A549 (cell line): Measurements from ENCODE around the gene FAH. TPM values are rescaled to one million over a fixed set of nuclear protein-coding genes. Genes with fewer than 3 reads are reported as not detected.

Experiments
- ATAC-seq, 2 experiments: fragments of 200-7000 bp in 1 of 2; fragments of >200 bp in 1 of 2; cut with Nextera tagmentation in 1 of 2; cut with Tn5 transposase in 1 of 2; 3 replicates each; pipeline versions ENCODE4 v1.8.0 to v1.9.1; 2018 to 2020; ENCODE audit warnings: mild to moderate bottlenecking in 1 of 2, moderate library complexity in 1 of 2
- CTCF ChIA-PET: fragments of 300-600 bp; sonication (Branson Sonifier 250); formaldehyde crosslinking; extraction: SDS; loops from one replicate; lab custom pipeline; 2021; ENCODE audit warnings: antibody characterized with exemption, inconsistent platforms; lab: Yijun Ruan, JAX
- POLR2A ChIA-PET: fragments of 350-600 bp; formaldehyde crosslinking; extraction: SDS; loops from one replicate; lab custom pipeline; 2021; ENCODE audit warnings: antibody characterized with exemption, inconsistent platforms; lab: Yijun Ruan, JAX
- DNase-seq, 2 experiments: peaks; one replicate each; pipeline versions ENCODE4 v3.0.0 to v3.0.0-alpha.2; 2011 to 2016; ENCODE audit warnings: low read depth in 1 of 2, low spot score in 1 of 2
- FAIRE-seq: peaks from 2 replicates; lab custom pipeline; 2011; peaks lifted over from hg19 to GRCh38; lab: Jason Lieb, UNC
- H3K27ac ChIP-seq, 2 experiments: fragments of >200 bp; sonication (Bioruptor Twin); formaldehyde crosslinking; 3 replicates each; pipeline ENCODE4 v1.5.1; 2016 to 2017
- H3K4me1 ChIP-seq: fragments of >200 bp; sonication (Bioruptor Twin); formaldehyde crosslinking; 3 replicates; pipeline ENCODE4 v1.6.1; 2016
- H3K4me2 ChIP-seq: fragments of >200 bp; sonication (Bioruptor Twin); formaldehyde crosslinking; 3 replicates; pipeline ENCODE4 v1.6.1; 2016
- H3K4me3 ChIP-seq: fragments of >200 bp; sonication (Bioruptor Twin); formaldehyde crosslinking; 3 replicates; pipeline ENCODE4 v1.5.1; 2016
- H3K9me3 ChIP-seq: fragments of >200 bp; sonication (Bioruptor Twin); formaldehyde crosslinking; 3 replicates; pipeline ENCODE4 v1.6.1; 2016
- BHLHE40 ChIP-seq: IDR thresholded peaks from 2 replicates; pipeline ENCODE4 v1.6.1; 2012; ENCODE audit warnings: low read depth, low read length, inconsistent platforms
- CEBPB ChIP-seq, 2 experiments: fragments of >200 bp in 1 of 2; sonication (Bioruptor Twin) in 1 of 2; formaldehyde crosslinking in 1 of 2; IDR thresholded peaks; 2 replicates each; pipeline ENCODE4 v1.6.1; 2012 to 2016
- EHMT2 ChIP-seq: fragments of 200-600 bp; sonication (generic); IDR thresholded peaks from 2 replicates; pipeline ENCODE4 v1.6.1; 2016; ENCODE audit warnings: antibody characterized with exemption, low read depth, mild to moderate bottlenecking, moderate library complexity
- HMGXB4 ChIP-seq: fragments of 250-450 bp; sonication (Bioruptor Pico); IDR thresholded peaks from 2 replicates; pipeline ENCODE4 v1.5.0; 2021; ENCODE audit warnings: mild to moderate bottlenecking, moderate library complexity, borderline replicate concordance
- HOXB13 ChIP-seq: fragments of 250-450 bp; sonication (Bioruptor Pico); IDR thresholded peaks from 2 replicates; pipeline ENCODE4 v1.5.0; 2020; ENCODE audit warnings: low read depth, mild to moderate bottlenecking, moderate library complexity
- HOXB5 ChIP-seq: fragments of 250-450 bp; sonication (Bioruptor Pico); IDR thresholded peaks from 2 replicates; pipeline ENCODE4 v1.5.0; 2020; ENCODE audit warnings: mild to moderate bottlenecking, moderate library complexity
- JUN ChIP-seq, 2 experiments: fragments of >200 bp; sonication (Bioruptor Twin); formaldehyde crosslinking; IDR thresholded peaks; 2 replicates in 1 of 2; 3 replicates in 1 of 2; pipeline ENCODE4 v1.6.1; 2016 to 2017
- KDM5A ChIP-seq: fragments of 200-600 bp; sonication (generic); IDR thresholded peaks from 2 replicates; pipeline ENCODE4 v1.6.1; 2016; ENCODE audit warnings: antibody characterized with exemption, mild to moderate bottlenecking
- NFE2L2 ChIP-seq: fragments of 150-350 bp; conservative IDR thresholded peaks from 2 replicates; pipeline ENCODE4 v1.6.1; 2014; ENCODE audit warnings: low read length
- PBX3 ChIP-seq: IDR thresholded peaks from 2 replicates; pipeline ENCODE4 v1.6.1; 2012
- POLR2A ChIP-seq: IDR thresholded peaks from 2 replicates; pipeline ENCODE4 v1.6.1; 2012; ENCODE audit warnings: mild to moderate bottlenecking, low read length
- RAD21 ChIP-seq, 2 experiments: fragments of >200 bp in 1 of 2; sonication (Bioruptor Twin) in 1 of 2; formaldehyde crosslinking in 1 of 2; IDR thresholded peaks in 1 of 2; conservative IDR thresholded peaks in 1 of 2; 2 replicates in 1 of 2; 3 replicates in 1 of 2; pipeline ENCODE4 v1.6.1; 2012 to 2018; ENCODE audit warnings: inconsistent platforms in 1 of 2
- RARB ChIP-seq: fragments of 250-450 bp; sonication (Bioruptor Pico); IDR thresholded peaks from 2 replicates; pipeline ENCODE4 v1.8.0; 2021; ENCODE audit warnings: mild to moderate bottlenecking, moderate library complexity
- RCOR1 ChIP-seq: fragments of 150-350 bp; IDR thresholded peaks from 2 replicates; pipeline ENCODE4 v1.6.1; 2014; ENCODE audit warnings: antibody characterized with exemption, low read length, low read depth
- SREBF2 ChIP-seq: fragments of 450-650 bp; IDR thresholded peaks from 2 replicates; pipeline ENCODE4 v1.6.1; 2014; ENCODE audit warnings: mild to moderate bottlenecking, moderate library complexity
- TP53 ChIP-seq: fragments of 250-450 bp; sonication (Bioruptor Pico); IDR thresholded peaks from 2 replicates; pipeline ENCODE4 v1.5.0; 2021; ENCODE audit warnings: mild to moderate bottlenecking, moderate library complexity
- ZC3H11A ChIP-seq: fragments of 450-650 bp; IDR thresholded peaks from 2 replicates; pipeline ENCODE4 v1.6.1; 2014; ENCODE audit warnings: antibody characterized with exemption, mild to moderate bottlenecking
- ZFP36 ChIP-seq: fragments of 450-650 bp; IDR thresholded peaks from 2 replicates; pipeline ENCODE4 v1.6.1; 2014; ENCODE audit warnings: borderline replicate concordance; ENCODE audit not compliant: partially characterized antibody
- WGBS: methylation state at CpG from one replicate; pipeline ENCODE4 v1.1.6; 2017; ENCODE audit errors: missing lambda C conversion rate; 5-methylcytosine and 5-hydroxymethylcytosine counted together
- polyA plus RNA-seq, 4 experiments: library from polyadenylated mRNA; depleted of rRNA in 3 of 4; stranded (reverse); fragments of >200 nt; fragmentation: RNase III in 1 of 4; extraction: RNeasy Plus Mini Kit Qiagen cat#74134 plus additional on column Dnase treatment in 1 of 4; gene quantifications; 2 replicates in 3 of 4; 3 replicates in 1 of 4; pipeline ENCODE4 v1.2.3, GENCODE V29; 2011 to 2017
- TF ChIP-seq, protein P1 (sequence below): fragments of 150-350 bp; IDR thresholded peaks from 2 replicates; pipeline ENCODE4 v1.6.1; 2014; ENCODE audit warnings: low read depth, mild to moderate bottlenecking, low read length
- TF ChIP-seq, protein P2 (sequence below): IDR thresholded peaks from 2 replicates; pipeline ENCODE4 v1.6.1; 2012
- TF ChIP-seq, protein P3 (sequence below): IDR thresholded peaks from 2 replicates; pipeline ENCODE4 v1.6.1; 2012; ENCODE audit warnings: low read depth, borderline replicate concordance
- TF ChIP-seq, protein P4 (sequence below): fragments of >200 bp; sonication (Bioruptor Twin); formaldehyde crosslinking; IDR thresholded peaks from 2 replicates; pipeline ENCODE4 v1.6.1; 2016

FAH gene
- polyA plus RNA-seq, 2 of the 4 experiments (the other 2 are of a cell fraction): 27.3 to 31.9 TPM

DNA sequence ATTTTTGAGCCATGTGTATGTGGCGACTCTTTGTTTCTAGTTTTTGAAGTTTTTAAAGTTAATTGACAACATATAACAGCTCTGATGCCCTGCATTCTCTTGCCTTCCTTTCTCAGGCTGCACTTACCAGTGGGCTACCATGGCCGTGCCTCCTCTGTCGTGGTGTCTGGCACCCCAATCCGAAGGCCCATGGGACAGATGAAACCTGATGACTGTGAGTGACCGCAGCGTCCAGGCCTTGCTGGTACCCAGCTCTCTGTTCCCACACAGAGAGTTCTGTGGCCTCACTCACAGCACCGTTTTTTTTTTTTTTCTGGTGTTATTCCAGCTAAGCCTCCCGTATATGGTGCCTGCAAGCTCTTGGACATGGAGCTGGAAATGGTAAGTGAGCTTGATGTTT is 15.1 kb downstream of the FAH start:
- FAIRE-seq (no peak), DNase-seq (no peak), ATAC-seq (no peak)
- Histone ChIP-seq H3K4me2 (no peak overlapping the region), H3K4me3 (no peak overlapping the region), H3K4me1 (no peaks in the 10 kb centered on the region), H3K27ac (no peak overlapping the region), H3K9me3 (no peaks in the 10 kb centered on the region)
- POLR2A ChIA-PET: no interaction called here
- 93% methylated on average over 8 of the region's 8 CpGs for WGBS
- CTCF ChIA-PET: no interaction called here
- TF ChIP-seq KDM5A (no peak), RARB (no peak), ZFP36 (no peak), CEBPB (IDR thresholded peaks at IDR 0.05) (no peak), RCOR1 (no peak), TP53 (CRISPR knock-in tag) (no peak), NFE2L2 (no peak), EHMT2 (no peak), RAD21 (conservative IDR thresholded peaks at IDR 0.05 in 1 of 2, IDR thresholded peaks at IDR 0.05 in 1 of 2) (no peak), HOXB13 (CRISPR knock-in tag) (no peak), SREBF2 (no peak)
- TF ChIP-seq, protein P1, sequence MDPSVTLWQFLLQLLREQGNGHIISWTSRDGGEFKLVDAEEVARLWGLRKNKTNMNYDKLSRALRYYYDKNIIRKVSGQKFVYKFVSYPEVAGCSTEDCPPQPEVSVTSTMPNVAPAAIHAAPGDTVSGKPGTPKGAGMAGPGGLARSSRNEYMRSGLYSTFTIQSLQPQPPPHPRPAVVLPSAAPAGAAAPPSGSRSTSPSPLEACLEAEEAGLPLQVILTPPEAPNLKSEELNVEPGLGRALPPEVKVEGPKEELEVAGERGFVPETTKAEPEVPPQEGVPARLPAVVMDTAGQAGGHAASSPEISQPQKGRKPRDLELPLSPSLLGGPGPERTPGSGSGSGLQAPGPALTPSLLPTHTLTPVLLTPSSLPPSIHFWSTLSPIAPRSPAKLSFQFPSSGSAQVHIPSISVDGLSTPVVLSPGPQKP: no peak
- TF ChIP-seq, protein P2, sequence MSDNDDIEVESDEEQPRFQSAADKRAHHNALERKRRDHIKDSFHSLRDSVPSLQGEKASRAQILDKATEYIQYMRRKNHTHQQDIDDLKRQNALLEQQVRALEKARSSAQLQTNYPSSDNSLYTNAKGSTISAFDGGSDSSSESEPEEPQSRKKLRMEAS: no peak
- TF ChIP-seq, protein P3, sequence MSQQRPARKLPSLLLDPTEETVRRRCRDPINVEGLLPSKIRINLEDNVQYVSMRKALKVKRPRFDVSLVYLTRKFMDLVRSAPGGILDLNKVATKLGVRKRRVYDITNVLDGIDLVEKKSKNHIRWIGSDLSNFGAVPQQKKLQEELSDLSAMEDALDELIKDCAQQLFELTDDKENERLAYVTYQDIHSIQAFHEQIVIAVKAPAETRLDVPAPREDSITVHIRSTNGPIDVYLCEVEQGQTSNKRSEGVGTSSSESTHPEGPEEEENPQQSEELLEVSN: no peak

DNA sequence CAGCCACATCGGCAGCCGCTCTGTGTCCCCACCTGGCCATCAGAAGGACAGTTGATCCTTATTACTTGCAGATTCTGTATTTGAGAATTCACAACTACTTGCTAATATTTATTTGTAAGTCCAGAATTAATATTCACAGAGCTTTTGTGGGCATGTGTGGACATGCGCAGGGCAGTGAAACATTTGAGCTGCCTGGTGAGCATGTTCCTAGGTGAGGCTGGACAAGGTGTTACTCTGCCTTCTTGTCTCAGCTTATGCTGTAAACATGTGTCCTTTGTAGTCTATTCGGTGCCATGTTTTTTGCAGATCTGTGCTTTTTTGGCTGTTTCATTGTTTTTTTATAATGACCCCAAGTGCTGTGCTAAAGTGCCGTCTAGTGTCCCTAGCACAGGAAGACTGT is 15.6 kb downstream of the FAH start:
- WGBS: 83% methylated on average over 5 of the region's 5 CpGs
- FAIRE-seq (no peak), DNase-seq (no peak), ATAC-seq (no peak)
- Histone ChIP-seq H3K4me1 (no peaks in the 10 kb centered on the region), H3K27ac (no peak overlapping the region), H3K4me2 (no peak overlapping the region), H3K9me3 (no peaks in the 10 kb centered on the region), H3K4me3 (no peak overlapping the region)
- POLR2A ChIA-PET: no interaction called here
- CTCF ChIA-PET: interaction anchor here (0.7 to 1.1 kb wide), 2 partner anchors 11 to 144 kb away, joined by 4 to 5 read pairs; no protein-coding TSS in a partner anchor
- TF ChIP-seq POLR2A (no peak), JUN (IDR thresholded peaks at IDR 0.05) (no peak), SREBF2 (no peak), HMGXB4 (no peak), BHLHE40 (no peak), HOXB5 (no peak)
- TF ChIP-seq, all 56 proteins: peak for 0

- H3K9me3 ChIP-seq: no peaks in the 10 kb centered on the region
- no peak overlapping the region for H3K27ac ChIP-seq
- H3K4me2 ChIP-seq: no peak overlapping the region
- no peak for FAIRE-seq
- no peak for DNase-seq
- no peak overlapping the region for H3K4me3 ChIP-seq
- POLR2A ChIA-PET: no interaction called here
- WGBS: 91% methylated on average over 12 of the region's 12 CpGs
- CTCF ChIA-PET: interaction anchor here (0.7 to 1.3 kb wide), 3 partner anchors 12 to 789 kb away, joined by 3 to 6 read pairs (median 3); no protein-coding TSS in a partner anchor
- TF ChIP-seq BHLHE40 (no peak), PBX3 (no peak), ZC3H11A (no peak)
- TF ChIP-seq, protein P4, sequence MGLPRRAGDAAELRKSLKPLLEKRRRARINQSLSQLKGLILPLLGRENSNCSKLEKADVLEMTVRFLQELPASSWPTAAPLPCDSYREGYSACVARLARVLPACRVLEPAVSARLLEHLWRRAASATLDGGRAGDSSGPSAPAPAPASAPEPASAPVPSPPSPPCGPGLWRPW: no peak
- TF ChIP-seq, protein P2: no peak
- TF ChIP-seq, protein P3: no peak
- ATAC-seq: no peak
- no peaks in the 10 kb centered on the region for H3K4me1 ChIP-seq
Measured at GRCh38 chr15:80169768-80170357, 17.1 kb downstream of the FAH start.
